ENCODE measurements around the gene NADSYN1. TPM values are rescaled to one million over a fixed set of nuclear protein-coding genes. Genes with fewer than 3 reads are reported as not detected.
A peak's percentile ranks its signal among the peaks of the same experiment; 100 is the strongest.

NADSYN1 gene
- polyA plus RNA-seq, 4 donors, result 85.7 to 210 (median 97.9) TPM

GRCh38 chr11:71442880-71443279, 10.1 kb upstream of the NADSYN1 start:
- Histone ChIP-seq H3K27ac (ENCODE audit: low read depth in 1 of 3, low read length in 2 of 3) (no peak overlapping the region), H3K9me3 (ENCODE audit: control insufficient read depth in 2 of 2, insufficient read depth in 1 of 2, low read depth in 1 of 2, low read length in 1 of 2) (peaks cover 0 to 2% of the 10 kb centered on the region in 2 donors), H3K36me3 (ENCODE audit: control insufficient read depth in 3 of 3, insufficient read depth in 2 of 3, low read depth in 1 of 3, low read length in 3 of 3) (peaks cover 10 to 71% (median 31%) of the 10 kb centered on the region in 3 donors), H3K4me3 (ENCODE audit: low read depth in 1 of 3, low read length in 3 of 3) (no peak overlapping the region), H3K27me3 (ENCODE audit: control insufficient read depth in 3 of 3, insufficient read depth in 3 of 3, low read length in 3 of 3) (no peaks in the 10 kb centered on the region), H3K4me1 (ENCODE audit: control insufficient read depth in 3 of 3, insufficient read depth in 2 of 3, low read depth in 1 of 3, low read length in 2 of 3) (peaks cover 0 to 11% (median 0%) of the 10 kb centered on the region in 3 donors)
- WGBS, 3 donors, result 96 to 100% (median 99%) methylated on average over 5 of the region's 5 CpGs
- DNase-seq, result no peak
- no peak for FAIRE-seq

- 92 to 97% (median 94%) methylated on average over 20 of the region's 20 CpGs for WGBS, 3 donors
Observed at GRCh38 chr11:71443736-71444445, 9.1 kb upstream of the NADSYN1 start.

GRCh38 chr11:71444811-71445210, 8.2 kb upstream of the NADSYN1 start:
- Histone ChIP-seq H3K27ac (ENCODE audit: low read depth in 1 of 3, low read length in 2 of 3) (no peak overlapping the region), H3K4me1 (ENCODE audit: control insufficient read depth in 3 of 3, insufficient read depth in 2 of 3, low read depth in 1 of 3, low read length in 2 of 3) (peaks cover 0 to 18% (median 0%) of the 10 kb centered on the region in 3 donors), H3K9me3 (ENCODE audit: control insufficient read depth in 2 of 2, insufficient read depth in 1 of 2, low read depth in 1 of 2, low read length in 1 of 2) (peaks cover 0 to 2% of the 10 kb centered on the region in 2 donors), H3K4me3 (ENCODE audit: low read depth in 1 of 3, low read length in 3 of 3) (no peak overlapping the region), H3K27me3 (ENCODE audit: control insufficient read depth in 3 of 3, insufficient read depth in 3 of 3, low read length in 3 of 3) (no peaks in the 10 kb centered on the region), H3K36me3 (ENCODE audit: control insufficient read depth in 3 of 3, insufficient read depth in 2 of 3, low read depth in 1 of 3, low read length in 3 of 3) (peaks cover 10 to 54% (median 24%) of the 10 kb centered on the region in 3 donors)
- FAIRE-seq, result no peak
- 97 to 98% (median 98%) methylated on average over 6 of the region's 6 CpGs for WGBS, 3 donors
- DNase-seq, result no peak

More at GRCh38 chr11:71443736-71444445, 9.1 kb upstream of the NADSYN1 start:
- H3K4me3 ChIP-seq (ENCODE audit: low read depth in 1 of 3, low read length in 3 of 3), result no peak overlapping the region
- H3K4me1 ChIP-seq (ENCODE audit: control insufficient read depth in 3 of 3, insufficient read depth in 2 of 3, low read depth in 1 of 3, low read length in 2 of 3), result peaks cover 0 to 11% (median 0%) of the 10 kb centered on the region in 3 donors
- no peak overlapping the region for H3K27ac ChIP-seq (ENCODE audit: low read depth in 1 of 3, low read length in 2 of 3)
- no peaks in the 10 kb centered on the region for H3K27me3 ChIP-seq (ENCODE audit: control insufficient read depth in 3 of 3, insufficient read depth in 3 of 3, low read length in 3 of 3)
- peaks cover 10 to 61% (median 29%) of the 10 kb centered on the region in 3 donors for H3K36me3 ChIP-seq (ENCODE audit: control insufficient read depth in 3 of 3, insufficient read depth in 2 of 3, low read depth in 1 of 3, low read length in 3 of 3)
- H3K9me3 ChIP-seq (ENCODE audit: control insufficient read depth in 2 of 2, insufficient read depth in 1 of 2, low read depth in 1 of 2, low read length in 1 of 2), result peaks cover 0 to 2% of the 10 kb centered on the region in 2 donors
- FAIRE-seq (no peak), DNase-seq (no peak)

GRCh38 chr11:71446150-71446549, 6.9 kb upstream of the NADSYN1 start:
- Histone ChIP-seq H3K27me3 (ENCODE audit: control insufficient read depth in 3 of 3, insufficient read depth in 3 of 3, low read length in 3 of 3) (no peaks in the 10 kb centered on the region), H3K27ac (ENCODE audit: low read depth in 1 of 3, low read length in 2 of 3) (no peak overlapping the region), H3K4me3 (ENCODE audit: low read depth in 1 of 3, low read length in 3 of 3) (no peak overlapping the region), H3K4me1 (ENCODE audit: control insufficient read depth in 3 of 3, insufficient read depth in 2 of 3, low read depth in 1 of 3, low read length in 2 of 3) (peaks cover 0 to 24% (median 0%) of the 10 kb centered on the region in 3 donors), H3K36me3 (ENCODE audit: control insufficient read depth in 3 of 3, insufficient read depth in 2 of 3, low read depth in 1 of 3, low read length in 3 of 3) (peaks cover 7 to 40% (median 18%) of the 10 kb centered on the region in 3 donors), H3K9me3 (ENCODE audit: control insufficient read depth in 2 of 2, insufficient read depth in 1 of 2, low read depth in 1 of 2, low read length in 1 of 2) (peaks cover 0 to 2% of the 10 kb centered on the region in 2 donors)
- FAIRE-seq (no peak), DNase-seq (no peak)
- WGBS, 3 donors, result 90 to 96% (median 95%) methylated on average over 1 of the region's 1 CpG

GRCh38 chr11:71446942-71447688, 5.9 kb upstream of the NADSYN1 start:
- peak overlapping the region; percentile 38 to 84 (median 74) for H3K27ac ChIP-seq (ENCODE audit: low read depth in 1 of 3, low read length in 2 of 3)
- 31 to 47% (median 40%) methylated on average over 9 of the region's 9 CpGs for WGBS, 3 donors
- H3K36me3 ChIP-seq (ENCODE audit: control insufficient read depth in 3 of 3, insufficient read depth in 2 of 3, low read depth in 1 of 3, low read length in 3 of 3), result peaks cover 3 to 31% (median 9%) of the 10 kb centered on the region in 3 donors
- no peaks in the 10 kb centered on the region for H3K27me3 ChIP-seq (ENCODE audit: control insufficient read depth in 3 of 3, insufficient read depth in 3 of 3, low read length in 3 of 3)
- H3K4me1 ChIP-seq (ENCODE audit: control insufficient read depth in 3 of 3, insufficient read depth in 2 of 3, low read depth in 1 of 3, low read length in 2 of 3), result peaks cover 0 to 27% (median 4%) of the 10 kb centered on the region in 3 donors
- peak overlapping the region; percentile 61 to 76 (median 64) for H3K4me3 ChIP-seq (ENCODE audit: low read depth in 1 of 3, low read length in 3 of 3)
- peaks cover 0 to 2% of the 10 kb centered on the region in 2 donors for H3K9me3 ChIP-seq (ENCODE audit: control insufficient read depth in 2 of 2, insufficient read depth in 1 of 2, low read depth in 1 of 2, low read length in 1 of 2)
- no peak for FAIRE-seq
- DNase-seq, result peak; percentile 54 to 62

- 1 to 2% (median 2%) methylated on average over 19 to 31 of the region's 31 CpGs for WGBS, 3 donors
- FAIRE-seq, result no peak
- peak in 1 of 2 donors; percentile 40 for DNase-seq
Observed at GRCh38 chr11:71447791-71448256, 5.2 kb upstream of the NADSYN1 start.

GRCh38 chr11:71448257-71449171, 4.5 kb upstream of the NADSYN1 start, which contains the start of gene DHCR7:
DHCR7 (minus strand) TSS chr11:71448393; CDS start chr11:71444952, 3,441 bp downstream.
- peaks cover 0 to 29% (median 4%) of the 10 kb centered on the region in 3 donors for H3K4me1 ChIP-seq (ENCODE audit: control insufficient read depth in 3 of 3, insufficient read depth in 2 of 3, low read depth in 1 of 3, low read length in 2 of 3)
- H3K27me3 ChIP-seq (ENCODE audit: control insufficient read depth in 3 of 3, insufficient read depth in 3 of 3, low read length in 3 of 3), result no peaks in the 10 kb centered on the region
- FAIRE-seq, result no peak
- peaks cover 3 to 17% (median 8%) of the 10 kb centered on the region in 3 donors for H3K36me3 ChIP-seq (ENCODE audit: control insufficient read depth in 3 of 3, insufficient read depth in 2 of 3, low read depth in 1 of 3, low read length in 3 of 3)
- H3K27ac ChIP-seq (ENCODE audit: low read depth in 1 of 3, low read length in 2 of 3), result peak within 1 kb of the TSS; percentile 74 to 84 (median 80)
- 0 to 1% (median 0%) methylated on average over 61 to 78 of the region's 78 CpGs for WGBS, 3 donors
- H3K4me3 ChIP-seq (ENCODE audit: low read depth in 1 of 3, low read length in 3 of 3), result peak within 1 kb of the TSS; percentile 64 to 85 (median 76)
- peaks cover 0 to 2% of the 10 kb centered on the region in 2 donors for H3K9me3 ChIP-seq (ENCODE audit: control insufficient read depth in 2 of 2, insufficient read depth in 1 of 2, low read depth in 1 of 2, low read length in 1 of 2)
- peak; percentile 95 to 97 for DNase-seq

More at GRCh38 chr11:71447791-71448256, 5.2 kb upstream of the NADSYN1 start:
- H3K4me3 ChIP-seq (ENCODE audit: low read depth in 1 of 3, low read length in 3 of 3), result peak overlapping the region; percentile 61 to 76 (median 64)
- no peaks in the 10 kb centered on the region for H3K27me3 ChIP-seq (ENCODE audit: control insufficient read depth in 3 of 3, insufficient read depth in 3 of 3, low read length in 3 of 3)
- peaks cover 3 to 24% (median 8%) of the 10 kb centered on the region in 3 donors for H3K36me3 ChIP-seq (ENCODE audit: control insufficient read depth in 3 of 3, insufficient read depth in 2 of 3, low read depth in 1 of 3, low read length in 3 of 3)
- H3K9me3 ChIP-seq (ENCODE audit: control insufficient read depth in 2 of 2, insufficient read depth in 1 of 2, low read depth in 1 of 2, low read length in 1 of 2), result peaks cover 0 to 2% of the 10 kb centered on the region in 2 donors
- H3K4me1 ChIP-seq (ENCODE audit: control insufficient read depth in 3 of 3, insufficient read depth in 2 of 3, low read depth in 1 of 3, low read length in 2 of 3), result peaks cover 0 to 29% (median 4%) of the 10 kb centered on the region in 3 donors
- peak overlapping the region; percentile 38 to 84 (median 74) for H3K27ac ChIP-seq (ENCODE audit: low read depth in 1 of 3, low read length in 2 of 3)
